ENCODE measurements around the gene RNF220.
A peak's percentile ranks its signal among the peaks of the same experiment; 100 is the strongest.

Gene RNF220

DNA sequence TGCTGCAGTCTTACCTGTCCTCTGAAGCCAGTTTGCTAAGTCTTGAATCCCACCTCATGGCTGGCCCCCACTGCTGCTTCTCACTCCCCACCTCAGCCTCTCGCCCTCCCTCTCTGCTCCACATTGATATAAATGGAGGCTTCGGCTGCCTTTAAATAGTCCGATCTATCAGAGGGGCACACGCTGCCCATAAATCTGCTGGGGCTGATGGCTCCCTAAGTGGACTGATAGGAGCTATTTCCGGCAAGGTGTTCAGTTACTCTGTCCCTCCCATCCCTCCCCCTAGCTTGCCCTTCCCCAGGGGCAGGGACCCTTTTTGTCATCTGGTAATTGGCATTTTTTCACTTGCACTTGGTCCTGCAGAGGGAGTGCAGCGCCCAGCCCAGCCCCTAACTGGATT is 160.8 kb downstream of the RNF220 start:
- TF ChIP-seq, protein P1, sequence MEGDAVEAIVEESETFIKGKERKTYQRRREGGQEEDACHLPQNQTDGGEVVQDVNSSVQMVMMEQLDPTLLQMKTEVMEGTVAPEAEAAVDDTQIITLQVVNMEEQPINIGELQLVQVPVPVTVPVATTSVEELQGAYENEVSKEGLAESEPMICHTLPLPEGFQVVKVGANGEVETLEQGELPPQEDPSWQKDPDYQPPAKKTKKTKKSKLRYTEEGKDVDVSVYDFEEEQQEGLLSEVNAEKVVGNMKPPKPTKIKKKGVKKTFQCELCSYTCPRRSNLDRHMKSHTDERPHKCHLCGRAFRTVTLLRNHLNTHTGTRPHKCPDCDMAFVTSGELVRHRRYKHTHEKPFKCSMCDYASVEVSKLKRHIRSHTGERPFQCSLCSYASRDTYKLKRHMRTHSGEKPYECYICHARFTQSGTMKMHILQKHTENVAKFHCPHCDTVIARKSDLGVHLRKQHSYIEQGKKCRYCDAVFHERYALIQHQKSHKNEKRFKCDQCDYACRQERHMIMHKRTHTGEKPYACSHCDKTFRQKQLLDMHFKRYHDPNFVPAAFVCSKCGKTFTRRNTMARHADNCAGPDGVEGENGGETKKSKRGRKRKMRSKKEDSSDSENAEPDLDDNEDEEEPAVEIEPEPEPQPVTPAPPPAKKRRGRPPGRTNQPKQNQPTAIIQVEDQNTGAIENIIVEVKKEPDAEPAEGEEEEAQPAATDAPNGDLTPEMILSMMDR (IDR thresholded peaks at IDR 0.05; ENCODE audit: extremely low read depth, insufficient read depth, missing control alignments), result no peak
- in situ Hi-C loops (cut with MboI; ENCODE audit: low pct_unique_long_range_greater_than_20kb, low sequenced_read_pairs, unreplicated experiment), result no loop called here

GRCh38 chr1:44566281-44567046 is 161.4 kb downstream of the RNF220 start:
- DNase-seq (ENCODE audit: low spot score), result no peak
- in situ Hi-C loops (cut with MboI; ENCODE audit: low pct_unique_long_range_greater_than_20kb, low sequenced_read_pairs, unreplicated experiment), result no loop called here
- TF ChIP-seq, protein P1 (IDR thresholded peaks at IDR 0.05; ENCODE audit: extremely low read depth, insufficient read depth, missing control alignments), result no peak

More for the DNA sequence above, 160.8 kb downstream of the RNF220 start:
- DNase-seq (ENCODE audit: low spot score), result no peak

- DNase-seq (ENCODE audit: low spot score), result no peak
- TF ChIP-seq, protein P1 (IDR thresholded peaks at IDR 0.05; ENCODE audit: extremely low read depth, insufficient read depth, missing control alignments), result no peak
- in situ Hi-C loops (cut with MboI; ENCODE audit: low pct_unique_long_range_greater_than_20kb, low sequenced_read_pairs, unreplicated experiment), result no loop called here
Measured at GRCh38 chr1:44568128-44568900, 163.3 kb downstream of the RNF220 start.

DNA sequence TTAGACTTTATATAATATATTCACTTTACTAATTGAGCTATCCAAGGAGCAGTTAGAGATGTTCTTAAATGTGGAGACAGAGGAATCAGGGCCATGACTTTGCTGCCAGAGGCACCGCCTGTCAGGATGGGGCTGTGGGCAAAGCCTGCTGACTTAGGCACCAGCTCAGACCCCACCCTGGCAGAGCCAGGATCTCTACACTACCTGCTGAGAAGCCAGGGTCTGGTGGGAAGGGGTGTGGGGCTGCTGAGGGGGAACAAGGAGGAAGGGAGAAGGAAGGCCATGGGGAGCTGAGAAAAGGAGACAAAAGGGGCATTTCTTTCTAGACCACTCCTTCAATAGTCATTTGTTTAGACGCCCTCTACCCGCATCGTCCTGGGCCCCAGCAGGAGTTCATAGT is 164.4 kb downstream of the RNF220 start:
- no peak for DNase-seq (ENCODE audit: low spot score)
- in situ Hi-C loops (cut with MboI; ENCODE audit: low pct_unique_long_range_greater_than_20kb, low sequenced_read_pairs, unreplicated experiment), result no loop called here
- TF ChIP-seq, protein P1 (IDR thresholded peaks at IDR 0.05; ENCODE audit: extremely low read depth, insufficient read depth, missing control alignments), result no peak

DNA sequence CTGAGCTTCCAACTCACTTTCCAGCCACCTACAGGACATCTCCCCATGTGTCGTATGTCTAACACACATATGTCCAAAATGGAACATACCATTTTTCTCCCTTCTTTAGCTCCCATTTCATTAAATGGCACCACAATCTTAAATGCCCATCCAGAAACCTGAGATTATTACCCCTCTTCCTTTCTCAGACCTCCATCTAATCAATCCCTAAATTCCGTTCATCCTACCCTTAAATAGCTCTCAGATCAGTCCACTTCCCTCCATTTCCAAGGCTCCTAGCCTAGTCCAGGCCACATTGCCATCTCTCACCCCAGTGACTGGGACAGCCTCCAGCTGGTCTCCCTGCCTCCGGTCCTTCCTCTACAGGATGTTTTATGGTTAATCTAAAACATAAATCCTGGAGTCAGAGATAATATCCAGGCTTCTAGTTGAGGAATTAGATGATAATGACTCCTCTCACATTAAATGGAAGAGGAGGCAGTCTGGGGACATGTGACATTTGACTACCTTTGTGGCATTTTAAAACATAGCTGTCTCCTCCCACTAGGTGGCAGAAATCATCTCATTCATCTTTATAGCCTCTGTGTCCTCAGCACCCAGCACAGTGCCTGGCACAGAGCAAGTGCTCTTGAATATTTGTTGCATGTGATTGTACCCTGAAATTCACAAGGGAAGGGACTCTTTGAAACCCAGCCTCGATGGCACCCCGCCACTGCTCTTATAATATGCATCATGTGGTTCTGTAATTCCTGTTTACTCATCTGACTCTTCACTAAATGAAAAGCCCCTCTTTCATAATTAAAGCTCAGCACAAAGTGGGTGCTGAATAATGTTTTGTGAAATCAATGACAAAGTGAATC is 166.9 kb downstream of the RNF220 start:
- in situ Hi-C loops (cut with MboI; ENCODE audit: low pct_unique_long_range_greater_than_20kb, low sequenced_read_pairs, unreplicated experiment), result no loop called here
- TF ChIP-seq, protein P1 (IDR thresholded peaks at IDR 0.05; ENCODE audit: extremely low read depth, insufficient read depth, missing control alignments), result peak; percentile 59
- peak; percentile 64 for DNase-seq (ENCODE audit: low spot score)

DNA sequence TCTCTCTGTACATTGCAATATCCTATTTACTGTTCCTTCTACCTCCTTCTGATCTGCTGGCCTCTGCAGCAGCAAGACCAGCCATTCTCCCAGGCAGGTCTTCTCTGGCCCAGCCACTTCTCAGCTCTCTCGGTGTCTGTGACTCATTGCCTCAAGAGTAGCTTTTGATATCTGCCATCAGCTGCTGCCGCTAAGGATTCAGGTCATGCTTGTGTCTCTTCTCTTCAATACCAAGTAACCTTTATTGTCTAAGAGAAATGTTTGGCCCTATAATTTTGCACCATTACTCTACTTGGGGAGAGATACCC is 167.5 kb downstream of the RNF220 start:
- DNase-seq (ENCODE audit: low spot score), result no peak
- TF ChIP-seq, protein P1 (IDR thresholded peaks at IDR 0.05; ENCODE audit: extremely low read depth, insufficient read depth, missing control alignments), result no peak
- in situ Hi-C loops (cut with MboI; ENCODE audit: low pct_unique_long_range_greater_than_20kb, low sequenced_read_pairs, unreplicated experiment), result no loop called here

All from GM13977 (cell line).